H9 (cell line): ENCODE results near the gene PTPN3. TPM values are rescaled to one million over a fixed set of nuclear protein-coding genes. Genes with fewer than 3 reads are reported as not detected.

Experiments used
- DNase-seq: peaks from one replicate; pipeline ENCODE4 v3.0.0-alpha.2; 2017
- H2AFZ ChIP-seq: one replicate; pipeline ENCODE4 v1.6.1; 2013; ENCODE audit warnings: mild to moderate bottlenecking, low read length, control low read depth, moderate library complexity
- H2AK5ac ChIP-seq: 2 replicates; pipeline ENCODE4 v1.6.1; 2013; ENCODE audit warnings: low read length, control low read depth, mixed read lengths; ENCODE audit not compliant: insufficient read length
- H2BK120ac ChIP-seq: one replicate; pipeline ENCODE4 v1.6.1; 2013; ENCODE audit warnings: low read depth, mild to moderate bottlenecking, low read length, control low read depth, inconsistent platforms; ENCODE audit not compliant: poor library complexity, severe bottlenecking
- H2BK12ac ChIP-seq: 2 replicates; pipeline ENCODE4 v1.6.1; 2013; ENCODE audit warnings: low read length, control low read depth, mixed read lengths, low read depth; ENCODE audit not compliant: insufficient read length
- H2BK15ac ChIP-seq: 2 replicates; pipeline ENCODE4 v1.6.1; 2013; ENCODE audit warnings: low read depth, low read length, control low read depth
- H2BK20ac ChIP-seq: one replicate; pipeline ENCODE4 v1.6.1; 2013; ENCODE audit warnings: low read depth, mild to moderate bottlenecking, low read length, control low read depth, inconsistent platforms; ENCODE audit not compliant: poor library complexity, severe bottlenecking
- H2BK5ac ChIP-seq: 2 replicates; pipeline ENCODE4 v1.6.1; 2013; ENCODE audit warnings: low read length, control low read depth, mixed read lengths; ENCODE audit not compliant: insufficient read length
- H3K14ac ChIP-seq: 2 replicates; pipeline ENCODE4 v1.6.1; 2013; ENCODE audit warnings: low read length, control low read depth; ENCODE audit not compliant: insufficient read depth
- H3K18ac ChIP-seq: 2 replicates; pipeline ENCODE4 v1.6.1; 2013; ENCODE audit warnings: low read depth, mild to moderate bottlenecking, mixed read lengths, low read length, control low read depth; ENCODE audit not compliant: insufficient read length
- H3K23ac ChIP-seq: 2 replicates; pipeline ENCODE4 v1.6.1; 2013; ENCODE audit warnings: low read length, control low read depth, mixed read lengths, low read depth; ENCODE audit not compliant: insufficient read length
- H3K23me2 ChIP-seq: 2 replicates; pipeline ENCODE4 v1.6.1; 2013; ENCODE audit warnings: low read depth, mild to moderate bottlenecking, mixed read lengths, low read length, control low read depth; ENCODE audit not compliant: insufficient read length, poor library complexity, severe bottlenecking
- H3K27ac ChIP-seq: 2 replicates; pipeline ENCODE4 v1.5.1; 2013; ENCODE audit warnings: low read length, control low read depth, mixed read lengths, low read depth; ENCODE audit not compliant: insufficient read length
- H3K27me3 ChIP-seq: 2 replicates; pipeline ENCODE4 v1.6.1; 2013; ENCODE audit warnings: low read length, control low read depth, inconsistent platforms; ENCODE audit not compliant: insufficient read depth
- H3K4ac ChIP-seq: 2 replicates; pipeline ENCODE4 v1.6.1; 2013; ENCODE audit warnings: low read depth, mild to moderate bottlenecking, control low read depth, inconsistent platforms, low read length, moderate library complexity
- H3K4me1 ChIP-seq: 2 replicates; pipeline ENCODE4 v1.6.1; 2013; ENCODE audit warnings: low read length, control low read depth, inconsistent platforms; ENCODE audit not compliant: insufficient read depth
- H3K4me2 ChIP-seq: 2 replicates; pipeline ENCODE4 v1.6.1; 2013; ENCODE audit warnings: low read length, control low read depth, mixed read lengths; ENCODE audit not compliant: insufficient read length, insufficient read depth
- H3K56ac ChIP-seq: 2 replicates; pipeline ENCODE4 v1.6.1; 2013; ENCODE audit warnings: low read depth, mild to moderate bottlenecking, mixed read lengths, low read length, control low read depth; ENCODE audit not compliant: insufficient read length
- H3K79me1 ChIP-seq: 2 replicates; pipeline ENCODE4 v1.6.1; 2013; ENCODE audit warnings: low read depth, mild to moderate bottlenecking, moderate library complexity, low read length, control low read depth, inconsistent platforms; ENCODE audit not compliant: insufficient read depth, poor library complexity, severe bottlenecking
- H3K79me2 ChIP-seq: 2 replicates; pipeline ENCODE4 v1.6.1; 2013; ENCODE audit warnings: low read length, control low read depth, inconsistent platforms; ENCODE audit not compliant: insufficient read depth
- H3K9ac ChIP-seq: 2 replicates; pipeline ENCODE4 v1.6.1; 2013; ENCODE audit warnings: low read length, control low read depth, mixed read lengths; ENCODE audit not compliant: insufficient read length; ENCODE audit errors: extremely low read depth
- H3K9me3 ChIP-seq: one replicate; pipeline ENCODE4 v1.6.1; 2013; ENCODE audit warnings: low read depth, low read length, inconsistent platforms; ENCODE audit not compliant: control insufficient read depth
- H3T11ph ChIP-seq: one replicate; pipeline ENCODE4 v1.6.1; 2013; ENCODE audit warnings: mild to moderate bottlenecking, low read length, control low read depth, inconsistent platforms
- H4K20me1 ChIP-seq: one replicate; pipeline ENCODE4 v1.6.1; 2013; ENCODE audit not compliant: control insufficient read depth, insufficient read length, insufficient read depth
- H4K5ac ChIP-seq: 2 replicates; pipeline ENCODE4 v1.6.1; 2013; ENCODE audit warnings: low read depth, mild to moderate bottlenecking, mixed read lengths, low read length, control low read depth; ENCODE audit not compliant: insufficient read length
- H4K8ac ChIP-seq: replicated peaks from 2 replicates; pipeline ENCODE4 v1.6.1; 2013; ENCODE audit warnings: low read length, control low read depth, mixed read lengths, low read depth; ENCODE audit not compliant: insufficient read length
- H4K91ac ChIP-seq: 2 replicates; pipeline ENCODE4 v1.6.1; 2013; ENCODE audit warnings: low read depth, mild to moderate bottlenecking, moderate library complexity, mixed read lengths, low read length, control low read depth; ENCODE audit not compliant: insufficient read length
- H3K27ac Mint-ChIP-seq, 3 experiments: 2 replicates in 2 of 3; 3 replicates in 1 of 3; pipeline ENCODE4 v1.8.0; 2020 to 2021; ENCODE audit warnings: mixed read lengths in 3 of 3, mild to moderate bottlenecking in 1 of 3, moderate library complexity in 1 of 3
- H3K27me3 Mint-ChIP-seq: 2 replicates; pipeline ENCODE4 v1.8.0; 2021; ENCODE audit warnings: low read depth, mild to moderate bottlenecking, moderate library complexity, mixed read lengths
- H3K36me3 Mint-ChIP-seq, 3 experiments: 2 replicates in 2 of 3; 3 replicates in 1 of 3; pipeline ENCODE4 v1.8.0; 2020 to 2021; ENCODE audit warnings: low read depth in 3 of 3, mixed read lengths in 3 of 3; ENCODE audit not compliant: insufficient read depth in 1 of 3
- H3K4me1 Mint-ChIP-seq, 2 experiments: 2 replicates each; pipeline ENCODE4 v1.8.0; 2020; ENCODE audit warnings: mixed read lengths in 2 of 2
- H3K4me3 Mint-ChIP-seq, 2 experiments: 2 replicates in 1 of 2; 3 replicates in 1 of 2; pipeline ENCODE4 v1.8.0; 2020 to 2021; ENCODE audit warnings: mild to moderate bottlenecking in 2 of 2, mixed read lengths in 2 of 2, moderate library complexity in 1 of 2
- H3K9me3 Mint-ChIP-seq, 2 experiments: 2 replicates in 1 of 2; 3 replicates in 1 of 2; pipeline ENCODE4 v1.8.0; 2020; ENCODE audit warnings: mild to moderate bottlenecking in 2 of 2, mixed read lengths in 2 of 2, moderate library complexity in 1 of 2
- WGBS: extraction: QIAGEN DNeasy Blood & Tissue Kit; methylation state at CpG from one replicate; pipeline ENCODE4 v1.1.7; 2013; ENCODE audit warnings: missing lambda C conversion rate, low lambda C conversion rate, mixed read lengths; ENCODE audit not compliant: insufficient read length; ENCODE audit errors: extremely low coverage; 5-methylcytosine and 5-hydroxymethylcytosine counted together
- total RNA-seq: library from RNA; stranded (reverse); gene quantifications from 2 replicates; pipeline ENCODE4 v1.2.1, GENCODE V29; 2021
- TF ChIP-seq, protein P1 (sequence below): fragments of 200-600 bp; sonication (generic); conservative IDR thresholded peaks from 3 replicates; pipeline ENCODE4 v1.8.0; 2021; ENCODE audit warnings: antibody characterized with exemption, mild to moderate bottlenecking

The PTPN3 gene
- total RNA-seq, 1 experiment from 2014 or later: 2.6 TPM

- no peak overlapping the region for H3K4me2 ChIP-seq
- peaks cover 31% of the 10 kb centered on the region for H3K27me3 Mint-ChIP-seq
- no peak overlapping the region for H2AK5ac ChIP-seq
- no peaks in the 10 kb centered on the region for H3K36me3 Mint-ChIP-seq
- H2BK15ac ChIP-seq: no peak overlapping the region
- no peak overlapping the region for H3K18ac ChIP-seq
- H3K56ac ChIP-seq: no peak overlapping the region
- H3K27ac Mint-ChIP-seq: no peak overlapping the region
- no peaks in the 10 kb centered on the region for H3K9me3 ChIP-seq
- no peaks in the 10 kb centered on the region for H3K23me2 ChIP-seq
- TF ChIP-seq, protein P1, sequence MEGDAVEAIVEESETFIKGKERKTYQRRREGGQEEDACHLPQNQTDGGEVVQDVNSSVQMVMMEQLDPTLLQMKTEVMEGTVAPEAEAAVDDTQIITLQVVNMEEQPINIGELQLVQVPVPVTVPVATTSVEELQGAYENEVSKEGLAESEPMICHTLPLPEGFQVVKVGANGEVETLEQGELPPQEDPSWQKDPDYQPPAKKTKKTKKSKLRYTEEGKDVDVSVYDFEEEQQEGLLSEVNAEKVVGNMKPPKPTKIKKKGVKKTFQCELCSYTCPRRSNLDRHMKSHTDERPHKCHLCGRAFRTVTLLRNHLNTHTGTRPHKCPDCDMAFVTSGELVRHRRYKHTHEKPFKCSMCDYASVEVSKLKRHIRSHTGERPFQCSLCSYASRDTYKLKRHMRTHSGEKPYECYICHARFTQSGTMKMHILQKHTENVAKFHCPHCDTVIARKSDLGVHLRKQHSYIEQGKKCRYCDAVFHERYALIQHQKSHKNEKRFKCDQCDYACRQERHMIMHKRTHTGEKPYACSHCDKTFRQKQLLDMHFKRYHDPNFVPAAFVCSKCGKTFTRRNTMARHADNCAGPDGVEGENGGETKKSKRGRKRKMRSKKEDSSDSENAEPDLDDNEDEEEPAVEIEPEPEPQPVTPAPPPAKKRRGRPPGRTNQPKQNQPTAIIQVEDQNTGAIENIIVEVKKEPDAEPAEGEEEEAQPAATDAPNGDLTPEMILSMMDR: no peak
- H4K91ac ChIP-seq: no peak overlapping the region
- H4K5ac ChIP-seq: no peak overlapping the region
- no peak overlapping the region for H3T11ph ChIP-seq
- no peaks in the 10 kb centered on the region for H4K20me1 ChIP-seq
- H3K27ac ChIP-seq: no peak overlapping the region
- no peaks in the 10 kb centered on the region for H3K79me2 ChIP-seq
- no peaks in the 10 kb centered on the region for H3K9me3 Mint-ChIP-seq
- H3K4me1 Mint-ChIP-seq: peaks cover 4 to 8% of the 10 kb centered on the region in 2 experiments
- H2BK12ac ChIP-seq: no peak overlapping the region
- H2BK120ac ChIP-seq: no peak overlapping the region
- no peaks in the 10 kb centered on the region for H3K79me1 ChIP-seq
- H3K4ac ChIP-seq: no peak overlapping the region
- no peak for DNase-seq
- H2AFZ ChIP-seq: no peak overlapping the region
- no peak overlapping the region for H3K14ac ChIP-seq
- no peak overlapping the region for H2BK5ac ChIP-seq
- H3K4me1 ChIP-seq: no peaks in the 10 kb centered on the region
- H3K23ac ChIP-seq: no peak overlapping the region
- H2BK20ac ChIP-seq: no peak overlapping the region
- no CpG with 5 or more reads among the region's 3 CpGs for WGBS
- H3K27me3 ChIP-seq: no peaks in the 10 kb centered on the region
- no peak overlapping the region for H4K8ac ChIP-seq
- H3K4me3 Mint-ChIP-seq: no peak overlapping the region
- no peak overlapping the region for H3K9ac ChIP-seq
Measured at GRCh38 chr9:109506097-109506712, 8.1 kb upstream of the PTPN3 start.
